GM19328 (cell line): ENCODE data around the gene ZNF20.
"Not testable (repeated sequence)": the region's sequence is repeated elsewhere in the genome, so short reads cannot be mapped to it uniquely, and the experiment has no call there.

ENCODE experiments used
- ATAC-seq: cut with Tn5 transposase; IDR thresholded peaks from one replicate; pipeline ENCODE4 v1.9.1; 2021; ENCODE audit warnings: mild to moderate bottlenecking, moderate library complexity; ENCODE audit not compliant: unreplicated experiment

The ZNF20 gene

GRCh38 chr19:12113121-12113520 is 27.0 kb downstream of the ZNF20 start:
- no peak for ATAC-seq

- no peak for ATAC-seq
These were observed 27.4 kb downstream of the ZNF20 start for GRCh38 chr19:12112701-12113100.

- no peak for ATAC-seq
These were observed 28.1 kb downstream of the ZNF20 start for GRCh38 chr19:12111943-12112637.

GRCh38 chr19:12111176-12111575 is 29.0 kb downstream of the ZNF20 start:
- no peak for ATAC-seq

GRCh38 chr19:12103909-12104308 is 36.2 kb downstream of the ZNF20 start:
- ATAC-seq, result not testable (repeated sequence)

GRCh38 chr19:12098040-12098439 is 42.1 kb downstream of the ZNF20 start:
- no peak for ATAC-seq

GRCh38 chr19:12095111-12095790 is 44.9 kb downstream of the ZNF20 start:
- ATAC-seq, result no peak

- no peak for ATAC-seq
These were observed 46.4 kb downstream of the ZNF20 start for GRCh38 chr19:12093777-12094176.

- no peak for ATAC-seq
These were observed 47.2 kb downstream of the ZNF20 start for GRCh38 chr19:12092956-12093355.

GRCh38 chr19:12092065-12092867 is 47.9 kb downstream of the ZNF20 start:
- ATAC-seq, result no peak

GRCh38 chr19:12090807-12091206 is 49.3 kb downstream of the ZNF20 start:
- no peak for ATAC-seq

- no peak for ATAC-seq
These were observed 54.9 kb downstream of the ZNF20 start for GRCh38 chr19:12085074-12085818.

- ATAC-seq, result not testable (repeated sequence)
These were observed 56.8 kb downstream of the ZNF20 start for GRCh38 chr19:12083336-12083735.
